ENCODE measurements around the gene HES4. TPM values are rescaled to one million over a fixed set of nuclear protein-coding genes. Genes with fewer than 3 reads are reported as not detected.

Gene HES4
- total RNA-seq, 1 donor from 2014 or later: 218 TPM

GRCh38 chr1:985126-985525, 14.8 kb downstream of the HES4 start:
- H3K9me3 Mint-ChIP-seq (ENCODE audit: unreplicated experiment): peaks cover 14% of the 10 kb centered on the region
- no peak overlapping the region for H3K27ac Mint-ChIP-seq (ENCODE audit: unreplicated experiment)
- TF ChIP-seq, protein P1, sequence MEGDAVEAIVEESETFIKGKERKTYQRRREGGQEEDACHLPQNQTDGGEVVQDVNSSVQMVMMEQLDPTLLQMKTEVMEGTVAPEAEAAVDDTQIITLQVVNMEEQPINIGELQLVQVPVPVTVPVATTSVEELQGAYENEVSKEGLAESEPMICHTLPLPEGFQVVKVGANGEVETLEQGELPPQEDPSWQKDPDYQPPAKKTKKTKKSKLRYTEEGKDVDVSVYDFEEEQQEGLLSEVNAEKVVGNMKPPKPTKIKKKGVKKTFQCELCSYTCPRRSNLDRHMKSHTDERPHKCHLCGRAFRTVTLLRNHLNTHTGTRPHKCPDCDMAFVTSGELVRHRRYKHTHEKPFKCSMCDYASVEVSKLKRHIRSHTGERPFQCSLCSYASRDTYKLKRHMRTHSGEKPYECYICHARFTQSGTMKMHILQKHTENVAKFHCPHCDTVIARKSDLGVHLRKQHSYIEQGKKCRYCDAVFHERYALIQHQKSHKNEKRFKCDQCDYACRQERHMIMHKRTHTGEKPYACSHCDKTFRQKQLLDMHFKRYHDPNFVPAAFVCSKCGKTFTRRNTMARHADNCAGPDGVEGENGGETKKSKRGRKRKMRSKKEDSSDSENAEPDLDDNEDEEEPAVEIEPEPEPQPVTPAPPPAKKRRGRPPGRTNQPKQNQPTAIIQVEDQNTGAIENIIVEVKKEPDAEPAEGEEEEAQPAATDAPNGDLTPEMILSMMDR (IDR thresholded peaks at IDR 0.05; ENCODE audit: partially characterized antibody, unreplicated experiment): no peak
- no peak for DNase-seq
- peaks cover 18% of the 10 kb centered on the region for H3K36me3 Mint-ChIP-seq (ENCODE audit: unreplicated experiment)
- H3K4me3 Mint-ChIP-seq (ENCODE audit: unreplicated experiment): no peak overlapping the region
- H3K27me3 Mint-ChIP-seq (ENCODE audit: unreplicated experiment): peaks cover 2% of the 10 kb centered on the region
- H3K4me1 Mint-ChIP-seq (ENCODE audit: low read depth, unreplicated experiment): peaks cover 3% of the 10 kb centered on the region

GRCh38 chr1:984476-984814, 15.5 kb downstream of the HES4 start:
- DNase-seq: no peak
- no peak overlapping the region for H3K27ac Mint-ChIP-seq (ENCODE audit: unreplicated experiment)
- H3K4me1 Mint-ChIP-seq (ENCODE audit: low read depth, unreplicated experiment): peaks cover 3% of the 10 kb centered on the region
- peaks cover 14% of the 10 kb centered on the region for H3K36me3 Mint-ChIP-seq (ENCODE audit: unreplicated experiment)
- H3K9me3 Mint-ChIP-seq (ENCODE audit: unreplicated experiment): peaks cover 11% of the 10 kb centered on the region
- H3K4me3 Mint-ChIP-seq (ENCODE audit: unreplicated experiment): no peak overlapping the region
- TF ChIP-seq, protein P1 (IDR thresholded peaks at IDR 0.05; ENCODE audit: partially characterized antibody, unreplicated experiment): peak; percentile 33
- peaks cover 4% of the 10 kb centered on the region for H3K27me3 Mint-ChIP-seq (ENCODE audit: unreplicated experiment)

- H3K9me3 Mint-ChIP-seq (ENCODE audit: unreplicated experiment): peaks cover 9% of the 10 kb centered on the region
- H3K36me3 Mint-ChIP-seq (ENCODE audit: unreplicated experiment): peaks cover 11% of the 10 kb centered on the region
- H3K4me3 Mint-ChIP-seq (ENCODE audit: unreplicated experiment): peak overlapping the region; percentile 46
- peaks cover 3% of the 10 kb centered on the region for H3K4me1 Mint-ChIP-seq (ENCODE audit: low read depth, unreplicated experiment)
- DNase-seq: peak; percentile 75
- peaks cover 4% of the 10 kb centered on the region for H3K27me3 Mint-ChIP-seq (ENCODE audit: unreplicated experiment)
- H3K27ac Mint-ChIP-seq (ENCODE audit: unreplicated experiment): no peak overlapping the region
- TF ChIP-seq, protein P1 (IDR thresholded peaks at IDR 0.05; ENCODE audit: partially characterized antibody, unreplicated experiment): peak; percentile 93
Observed at GRCh38 chr1:983798-984475, 16.0 kb downstream of the HES4 start.

DNA sequence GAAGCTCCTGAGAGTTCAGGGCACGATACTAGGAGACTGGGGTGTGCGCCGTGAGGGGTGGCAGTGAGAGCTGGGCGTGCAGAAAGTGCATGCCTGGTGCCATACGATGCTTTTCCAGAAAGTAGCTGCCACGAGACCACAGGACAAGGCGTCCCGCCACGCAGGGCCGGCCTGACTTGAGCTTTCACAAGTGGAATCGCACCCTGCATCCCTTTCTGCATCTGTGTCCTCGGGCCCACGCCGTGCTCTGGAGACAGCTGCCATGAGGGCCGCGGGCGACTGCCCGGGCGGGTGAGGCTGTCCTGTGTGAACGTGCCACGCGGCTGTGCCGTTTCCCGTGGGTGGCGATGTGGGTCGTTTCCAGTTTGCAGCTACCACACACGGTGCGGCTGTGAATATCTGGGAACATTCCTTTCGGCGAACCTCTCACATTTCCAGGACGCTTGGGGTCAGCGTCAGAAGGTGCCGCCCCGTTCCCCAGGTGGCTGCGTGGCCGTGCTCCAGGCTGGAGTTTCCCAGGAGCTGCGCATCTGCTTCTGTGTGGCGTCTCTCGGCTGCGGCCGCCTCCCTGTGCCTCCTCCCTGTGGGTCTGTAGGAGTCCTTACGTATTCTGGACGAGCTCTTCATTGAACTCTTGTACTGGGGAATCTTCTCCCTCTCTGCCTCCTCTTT, 17.0 kb downstream of the HES4 start:
- Mint-ChIP-seq H3K9me3 (ENCODE audit: unreplicated experiment) (peaks cover 3% of the 10 kb centered on the region), H3K36me3 (ENCODE audit: unreplicated experiment) (peaks cover 2% of the 10 kb centered on the region), H3K27ac (ENCODE audit: unreplicated experiment) (no peak overlapping the region), H3K4me3 (ENCODE audit: unreplicated experiment) (no peak overlapping the region), H3K27me3 (ENCODE audit: unreplicated experiment) (peaks cover 5% of the 10 kb centered on the region), H3K4me1 (ENCODE audit: low read depth, unreplicated experiment) (peaks cover 3% of the 10 kb centered on the region)
- no peak for DNase-seq
- TF ChIP-seq, protein P1 (IDR thresholded peaks at IDR 0.05; ENCODE audit: partially characterized antibody, unreplicated experiment): no peak

DNA sequence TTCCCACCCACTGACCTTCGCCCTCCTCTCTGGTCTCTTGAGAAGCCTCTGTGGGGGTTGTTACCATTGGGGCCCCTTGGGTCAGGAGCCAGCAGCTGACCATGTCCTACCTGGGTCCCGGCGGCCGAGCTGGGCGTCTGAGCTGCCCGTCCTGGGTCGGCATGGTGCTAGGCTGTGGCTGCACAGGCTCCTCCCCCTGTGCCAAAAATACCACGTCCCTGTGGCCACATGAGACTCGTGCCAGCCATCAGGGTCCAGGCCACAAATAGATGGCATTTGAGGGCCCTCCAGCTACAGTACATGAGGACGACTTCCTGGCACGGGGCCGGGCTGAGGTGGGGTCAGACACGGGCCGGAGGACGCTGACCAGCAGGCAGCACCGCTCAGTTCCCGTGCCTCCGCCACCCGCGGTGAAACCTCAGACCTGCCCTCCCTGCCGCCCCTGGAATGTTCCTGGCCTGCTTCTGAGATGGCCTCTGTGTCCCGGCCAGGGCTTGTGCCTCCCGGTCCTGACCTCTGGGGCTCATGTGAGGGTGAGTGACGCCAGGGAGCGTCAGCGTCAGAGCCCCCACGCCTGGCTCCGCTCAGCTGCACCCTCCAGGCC, 17.8 kb downstream of the HES4 start, which contains the start of gene PERM1:
Gene PERM1 (minus strand): TSS at position 139 of the 604 bp plus-strand sequence. CDS start 1,064 bp downstream, outside the sequence.
- TF ChIP-seq, protein P1 (IDR thresholded peaks at IDR 0.05; ENCODE audit: partially characterized antibody, unreplicated experiment): no peak
- H3K4me1 Mint-ChIP-seq (ENCODE audit: low read depth, unreplicated experiment): peaks cover 3% of the 10 kb centered on the region
- no peaks in the 10 kb centered on the region for H3K36me3 Mint-ChIP-seq (ENCODE audit: unreplicated experiment)
- H3K9me3 Mint-ChIP-seq (ENCODE audit: unreplicated experiment): peaks cover 3% of the 10 kb centered on the region
- DNase-seq: no peak
- peaks cover 5% of the 10 kb centered on the region for H3K27me3 Mint-ChIP-seq (ENCODE audit: unreplicated experiment)
- H3K4me3 Mint-ChIP-seq (ENCODE audit: unreplicated experiment): no peak within 1 kb of the TSS
- no peak within 1 kb of the TSS for H3K27ac Mint-ChIP-seq (ENCODE audit: unreplicated experiment)

All from glutamatergic neuron (in vitro differentiated cells).